Muscle of leg (tissue), 11 donors: Measurements from ENCODE around the gene PPARD. TPM values are rescaled to one million over a fixed set of nuclear protein-coding genes. Genes with fewer than 3 reads are reported as not detected.

Experiments
- DNase-seq: peaks from one replicate; pipeline ENCODE4 v3.0.0; 2013
- H3K27ac ChIP-seq: one replicate; pipeline ENCODE4 v1.5.1; 2013; ENCODE audit warnings: mild to moderate bottlenecking, low read length, control low read depth
- H3K27me3 ChIP-seq: one replicate; pipeline ENCODE4 v1.6.1; 2013; ENCODE audit warnings: low read length; ENCODE audit not compliant: control insufficient read depth, insufficient read depth
- H3K36me3 ChIP-seq: one replicate; pipeline ENCODE4 v1.6.1; 2013; ENCODE audit warnings: low read length; ENCODE audit not compliant: control insufficient read depth, insufficient read depth
- H3K4me1 ChIP-seq: one replicate; pipeline ENCODE4 v1.6.1; 2013; ENCODE audit warnings: low read length; ENCODE audit not compliant: control insufficient read depth, insufficient read depth
- H3K4me3 ChIP-seq: one replicate; pipeline ENCODE4 v1.5.1; 2013; ENCODE audit warnings: low read length, control low read depth
- H3K9me3 ChIP-seq: replicated peaks from 2 replicates; pipeline ENCODE4 v1.6.1; 2013; ENCODE audit warnings: low read depth, low read length; ENCODE audit not compliant: control insufficient read depth
- WGBS: methylation state at CpG from one replicate; pipeline ENCODE4 v1.1.5; 2013; ENCODE audit warnings: missing lambda C conversion rate; ENCODE audit not compliant: insufficient coverage; 5-methylcytosine and 5-hydroxymethylcytosine counted together
- polyA plus RNA-seq, 8 donors: library from polyadenylated mRNA; unstranded; fragments of 120-200 nt; gene quantifications; one replicate each; pipeline versions ENCODE4 v1.2.1 to v1.2.3, GENCODE V29; 2013; ENCODE audit warnings: inconsistent platforms in 1 of 8, low replicate concordance in 1 of 8; ENCODE audit not compliant: insufficient read length in 8 of 8, insufficient read depth in 1 of 8
- total RNA-seq: library from RNA; stranded (reverse); fragments of 120-200 nt; gene quantifications from one replicate; pipeline ENCODE4 v1.2.4, GENCODE V29; 2013

The PPARD gene
- total and polyA plus RNA-seq, 9 donors, result 5.9 to 26.4 (median 21.8) TPM

DNA sequence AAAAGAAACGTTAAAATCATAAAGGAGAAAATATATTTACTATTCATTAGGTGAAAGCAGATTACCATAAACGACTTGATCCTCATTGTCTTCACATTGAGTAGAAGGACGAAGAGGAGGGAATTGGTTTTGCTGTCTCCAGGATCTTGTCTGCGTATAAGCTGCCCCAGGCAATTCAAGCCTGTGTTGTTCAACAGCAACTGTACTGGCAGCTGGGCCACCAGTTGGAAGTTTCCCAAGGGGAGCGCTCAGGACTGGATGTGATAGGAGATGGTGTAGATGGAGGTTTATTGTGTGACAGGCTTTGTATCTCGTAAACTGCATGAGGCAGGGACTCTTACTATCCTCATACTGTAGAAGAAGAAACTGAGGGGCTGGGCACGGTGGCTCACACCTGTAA lies 105.8 kb downstream of the PPARD start:
- 63% methylated on average over 2 of the region's 7 CpGs for WGBS
- Histone ChIP-seq H3K9me3 (no peaks in the 10 kb centered on the region), H3K4me3 (no peak overlapping the region), H3K4me1 (peaks cover 8% of the 10 kb centered on the region), H3K27ac (no peak overlapping the region), H3K36me3 (no peaks in the 10 kb centered on the region), H3K27me3 (no peaks in the 10 kb centered on the region)
- no peak for DNase-seq

DNA sequence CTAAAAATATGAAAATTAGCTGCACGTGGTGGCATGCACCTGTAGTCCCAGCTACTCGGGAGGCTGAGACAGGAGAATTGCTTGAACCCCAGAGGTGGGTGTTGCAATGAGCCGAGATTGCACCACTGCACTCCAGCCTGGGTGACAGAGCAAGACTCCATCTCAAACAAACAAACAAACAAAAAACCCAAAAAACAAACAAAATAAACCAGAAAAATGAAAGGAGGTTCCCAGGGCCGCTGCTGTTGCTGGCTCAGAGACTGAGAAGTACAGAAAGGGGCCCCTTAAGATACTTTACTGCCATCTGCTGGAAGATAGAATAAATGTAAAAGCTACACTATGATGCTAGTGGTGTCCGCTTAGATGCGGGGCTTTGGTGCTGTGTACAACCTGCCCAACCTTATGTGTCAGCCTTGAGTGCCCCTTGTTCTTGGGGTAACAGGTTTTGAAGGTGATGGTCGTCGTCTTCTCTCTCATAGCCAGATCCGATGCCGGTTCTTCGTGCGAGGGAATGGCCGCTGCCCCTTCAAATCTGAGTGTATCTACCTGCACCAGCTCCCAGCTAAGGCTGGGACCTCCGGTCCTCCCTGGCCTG lies 107.0 kb downstream of the PPARD start:
- Histone ChIP-seq H3K36me3 (no peaks in the 10 kb centered on the region), H3K27me3 (no peaks in the 10 kb centered on the region), H3K27ac (no peak overlapping the region), H3K4me1 (peaks cover 18% of the 10 kb centered on the region), H3K4me3 (no peak overlapping the region), H3K9me3 (no peaks in the 10 kb centered on the region)
- peak; percentile 88 for DNase-seq
- 24% methylated on average over 9 of the region's 14 CpGs for WGBS

DNA sequence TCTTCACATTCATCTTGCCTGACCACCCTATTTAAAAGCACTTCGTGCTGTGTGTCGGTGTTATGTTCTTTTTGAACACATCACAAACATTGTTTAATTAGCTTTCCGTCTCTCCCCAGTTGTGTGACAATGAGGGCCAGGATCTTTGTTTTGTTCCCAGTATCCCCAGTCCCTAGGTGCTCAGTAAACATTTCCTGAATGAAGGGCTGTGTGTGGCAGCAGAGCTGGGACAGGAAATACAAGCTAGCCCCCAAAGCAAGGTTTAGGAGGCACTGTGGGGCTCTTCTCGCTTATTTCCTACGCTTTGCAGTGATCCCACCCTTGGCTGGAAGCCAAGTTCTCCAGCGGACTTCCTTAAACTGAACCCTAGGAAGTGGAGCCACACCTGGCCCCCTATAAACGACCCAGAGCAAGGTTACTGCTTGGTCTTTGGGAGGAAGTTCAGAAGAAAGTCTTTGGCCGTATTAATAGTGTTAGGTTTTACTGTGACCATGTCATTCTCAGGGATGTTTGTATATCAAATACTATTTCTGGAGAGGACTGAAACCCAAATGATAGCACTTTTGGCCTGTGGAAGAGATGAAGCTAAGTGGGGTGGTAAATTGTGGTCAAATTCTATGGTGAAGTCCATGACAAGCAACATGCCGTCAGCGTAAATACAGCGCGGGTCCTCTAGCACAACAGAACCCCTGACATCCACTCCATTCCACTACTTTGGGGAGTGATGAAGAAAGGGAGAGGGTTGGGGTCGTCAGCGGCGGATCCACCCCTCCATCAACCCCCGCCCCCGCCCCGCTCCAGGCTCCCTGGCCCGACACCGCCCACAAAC lies 109.2 kb downstream of the PPARD start:
- peak overlapping the region; percentile 43 for H3K27ac ChIP-seq
- peak; percentile 60 for DNase-seq
- peak overlapping the region; percentile 11 for H3K4me3 ChIP-seq
- no peaks in the 10 kb centered on the region for H3K27me3 ChIP-seq
- WGBS, result 2% methylated on average over 7 of the region's 20 CpGs
- H3K36me3 ChIP-seq, result peaks cover 10% of the 10 kb centered on the region
- peaks cover 24% of the 10 kb centered on the region for H3K4me1 ChIP-seq
- H3K9me3 ChIP-seq, result no peaks in the 10 kb centered on the region

DNA sequence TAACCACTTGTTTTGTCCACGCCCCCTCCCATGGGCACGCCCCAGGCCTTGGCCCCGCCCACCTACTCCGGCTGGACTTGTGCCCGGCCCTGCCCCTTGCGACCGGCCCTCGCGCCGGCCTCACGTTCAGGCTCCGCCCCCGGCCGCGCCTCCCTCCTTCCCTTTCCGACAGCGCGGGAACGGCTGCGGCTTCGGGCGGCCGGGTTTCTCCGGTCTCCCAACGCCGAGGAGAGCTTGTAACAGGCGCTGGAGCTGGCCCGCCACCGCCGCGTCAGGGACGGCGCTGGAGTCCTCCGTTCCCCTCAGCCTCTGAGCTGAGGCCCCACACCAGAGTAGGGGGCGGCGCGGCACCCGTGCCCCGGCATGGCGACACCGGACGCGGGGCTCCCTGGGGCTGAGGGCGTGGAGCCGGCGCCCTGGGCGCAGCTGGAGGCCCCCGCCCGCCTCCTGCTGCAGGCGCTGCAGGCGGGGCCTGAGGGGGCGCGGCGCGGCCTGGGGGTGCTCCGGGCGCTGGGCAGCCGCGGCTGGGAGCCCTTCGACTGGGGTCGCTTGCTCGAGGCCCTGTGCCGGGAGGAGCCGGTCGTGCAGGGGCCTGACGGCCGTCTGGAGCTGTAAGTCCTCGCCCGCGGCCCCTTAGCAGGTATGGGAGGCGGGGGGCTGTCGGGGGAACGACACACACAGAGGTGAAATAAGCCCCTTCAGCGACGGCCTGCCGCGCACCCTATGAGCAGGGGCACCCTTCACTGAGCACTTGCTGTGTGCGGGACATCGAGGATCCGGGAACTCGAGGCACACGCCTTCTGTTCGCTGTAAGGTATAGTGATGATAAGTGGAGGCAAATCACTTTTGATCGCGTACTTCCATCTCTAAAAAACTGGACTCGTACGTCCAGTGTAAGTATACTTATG lies 110.1 kb downstream of the PPARD start, which contains the start of gene FANCE:
Gene FANCE, plus strand, starts transcription at position 156 of the 908 bp plus-strand sequence. Its CDS starts 208 bp downstream, at position 364.
- peak within 1 kb of the TSS; percentile 85 for H3K27ac ChIP-seq
- WGBS, result under 1% methylated on average over 66 of the region's 87 CpGs
- no peaks in the 10 kb centered on the region for H3K27me3 ChIP-seq
- H3K36me3 ChIP-seq, result peaks cover 18% of the 10 kb centered on the region
- H3K4me1 ChIP-seq, result peaks cover 24% of the 10 kb centered on the region
- peak within 1 kb of the TSS; percentile 69 for H3K4me3 ChIP-seq
- H3K9me3 ChIP-seq, result no peaks in the 10 kb centered on the region
- peak; percentile 95 for DNase-seq

DNA sequence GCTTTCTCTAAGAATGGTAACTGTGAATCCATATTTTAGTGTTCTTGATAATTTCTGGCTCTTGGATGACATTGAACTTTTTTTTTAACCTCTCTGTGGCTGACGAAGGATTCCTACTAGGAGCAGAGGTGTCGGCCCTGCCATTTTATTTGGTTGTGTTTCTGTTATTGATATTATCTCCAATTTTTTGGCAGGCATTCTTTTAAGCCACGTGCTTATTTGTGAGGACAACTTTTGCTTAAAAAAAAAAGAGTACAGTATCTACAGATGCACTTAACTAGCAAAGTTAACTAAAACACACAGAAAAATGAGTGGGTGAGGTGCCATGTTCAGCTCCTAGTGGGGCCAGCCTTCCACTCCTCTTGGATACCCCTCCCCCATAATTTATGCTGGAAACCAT lies 110.9 kb downstream of the PPARD start:
- H3K9me3 ChIP-seq, result no peaks in the 10 kb centered on the region
- no peak for DNase-seq
- no CpG with 5 or more reads among the region's 3 CpGs for WGBS
- peaks cover 25% of the 10 kb centered on the region for H3K36me3 ChIP-seq
- peak overlapping the region; percentile 69 for H3K4me3 ChIP-seq
- no peaks in the 10 kb centered on the region for H3K27me3 ChIP-seq
- H3K4me1 ChIP-seq, result peaks cover 24% of the 10 kb centered on the region
- no peak overlapping the region for H3K27ac ChIP-seq

DNA sequence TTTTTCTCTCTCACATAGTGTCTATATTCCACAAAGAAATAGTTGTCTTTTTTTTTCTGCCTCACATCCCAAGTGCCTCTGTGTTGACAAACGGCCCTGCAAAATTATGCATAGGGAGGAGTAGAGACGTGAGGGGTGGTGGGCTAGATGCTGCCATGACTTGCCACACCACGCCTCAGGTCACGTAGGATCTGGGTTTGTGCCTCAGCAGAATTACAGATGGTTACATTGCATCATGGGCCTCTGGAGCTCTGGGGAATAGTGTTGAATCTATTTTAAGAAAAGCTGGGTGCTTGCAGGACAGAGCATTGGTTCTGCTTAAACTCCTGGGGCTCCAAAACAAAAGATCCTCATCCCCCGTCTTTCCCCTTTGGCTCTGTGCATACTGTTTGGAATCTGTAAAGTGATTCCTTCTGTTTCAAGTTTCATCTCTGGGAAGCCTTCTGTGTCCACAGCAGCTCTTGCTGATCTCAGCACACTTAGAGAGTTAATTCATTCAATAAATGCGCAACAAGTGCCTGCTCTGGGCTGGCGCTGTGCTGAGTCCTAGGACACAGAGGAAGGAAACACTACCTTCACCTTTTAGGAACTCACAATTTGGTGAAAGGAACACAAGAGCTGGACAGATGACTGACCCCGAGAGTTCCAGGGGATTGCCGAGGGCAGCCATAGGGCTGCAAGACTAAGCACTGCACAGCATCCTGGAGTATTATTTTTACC lies 112.2 kb downstream of the PPARD start:
- H3K9me3 ChIP-seq, result no peaks in the 10 kb centered on the region
- 45% methylated on average over 2 of the region's 9 CpGs for WGBS
- DNase-seq, result no peak
- no peaks in the 10 kb centered on the region for H3K27me3 ChIP-seq
- no peak overlapping the region for H3K4me3 ChIP-seq
- peaks cover 24% of the 10 kb centered on the region for H3K4me1 ChIP-seq
- peak overlapping the region; percentile 29 for H3K27ac ChIP-seq
- H3K36me3 ChIP-seq, result peaks cover 37% of the 10 kb centered on the region

DNA sequence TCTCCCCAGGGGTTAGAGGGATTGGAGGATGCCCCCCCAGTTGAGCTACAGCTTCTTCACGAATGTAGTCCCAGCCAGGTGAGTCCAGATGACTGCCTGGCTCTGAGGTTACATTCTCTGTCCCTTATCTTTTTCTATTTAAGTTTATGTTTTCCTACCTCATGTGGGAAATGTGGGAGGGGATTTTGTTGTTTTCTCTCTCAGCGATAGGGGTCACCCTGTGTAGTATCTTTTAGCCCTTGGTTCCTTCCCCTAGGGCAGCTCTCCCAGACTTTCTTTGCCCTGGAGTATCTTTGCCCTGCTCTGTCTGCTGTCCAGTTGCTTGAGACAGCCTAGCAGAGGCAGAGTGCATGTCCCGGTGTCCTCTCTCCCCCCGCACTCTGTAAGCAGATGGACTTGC lies 115.5 kb downstream of the PPARD start:
- H3K9me3 ChIP-seq, result no peaks in the 10 kb centered on the region
- H3K36me3 ChIP-seq, result peaks cover 54% of the 10 kb centered on the region
- no peak overlapping the region for H3K27ac ChIP-seq
- H3K27me3 ChIP-seq, result no peaks in the 10 kb centered on the region
- H3K4me1 ChIP-seq, result peaks cover 20% of the 10 kb centered on the region
- WGBS, result 83% methylated on average over 3 of the region's 4 CpGs
- H3K4me3 ChIP-seq, result no peak overlapping the region
- DNase-seq, result no peak

DNA sequence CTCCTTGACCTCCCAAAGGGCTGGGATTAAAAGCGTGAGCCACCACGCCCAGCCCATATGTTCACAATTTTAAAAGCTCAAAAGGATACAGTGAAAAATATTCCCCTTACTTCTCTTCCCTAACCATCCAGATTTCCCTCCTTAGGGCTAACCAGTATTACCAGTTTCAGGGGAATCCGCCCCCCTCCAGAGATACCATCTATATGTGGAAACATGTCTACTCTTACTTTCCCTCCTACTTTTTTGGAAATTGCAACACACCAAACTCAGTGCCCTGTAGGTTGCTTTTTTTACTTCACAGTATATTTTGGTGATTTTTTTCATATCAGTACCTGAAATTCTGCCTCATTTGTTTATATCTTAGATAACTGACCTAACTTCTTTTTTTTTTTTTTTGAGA lies 118.9 kb downstream of the PPARD start:
- WGBS, result 71% methylated on average over 1 of the region's 3 CpGs
- no peak for DNase-seq
- Histone ChIP-seq H3K27me3 (no peaks in the 10 kb centered on the region), H3K36me3 (peaks cover 62% of the 10 kb centered on the region), H3K9me3 (no peaks in the 10 kb centered on the region), H3K27ac (no peak overlapping the region), H3K4me1 (peaks cover 4% of the 10 kb centered on the region), H3K4me3 (no peak overlapping the region)

DNA sequence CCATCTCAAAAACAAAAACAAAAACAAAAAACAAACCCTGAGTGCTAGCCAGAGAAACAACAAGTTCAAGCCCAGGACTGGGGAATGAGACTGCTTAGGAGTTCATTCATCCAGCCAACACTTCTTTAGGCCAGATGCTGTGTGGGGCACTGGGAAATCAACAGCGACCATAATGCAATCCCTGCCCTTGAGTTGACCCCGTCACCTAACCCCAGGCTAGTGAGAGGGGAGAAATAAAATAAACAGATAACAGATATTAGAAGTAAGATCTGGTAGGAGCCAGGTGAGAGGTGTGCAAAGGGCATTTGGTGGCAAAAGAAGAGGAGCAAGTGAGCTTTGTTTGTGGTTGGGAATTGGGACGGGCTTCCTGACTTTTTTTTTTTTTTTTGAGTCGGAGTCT lies 120.9 kb downstream of the PPARD start:
- Histone ChIP-seq H3K4me3 (no peak overlapping the region), H3K27ac (no peak overlapping the region), H3K4me1 (peaks cover 12% of the 10 kb centered on the region), H3K27me3 (no peaks in the 10 kb centered on the region), H3K9me3 (no peaks in the 10 kb centered on the region), H3K36me3 (peaks cover 52% of the 10 kb centered on the region)
- WGBS, result 87% methylated on average over 3 of the region's 4 CpGs
- DNase-seq, result no peak
